Right lobe of liver (tissue), 6 donors: ENCODE measurements around the gene NCKAP5. TPM values are rescaled to one million over a fixed set of nuclear protein-coding genes. Genes with fewer than 3 reads are reported as not detected.

Experiments
- ATAC-seq, 4 donors: fragments of 200-7000 bp; cut with Tn5 transposase; one replicate each; pipeline ENCODE4 v1.9.1; 2020; ENCODE audit warnings: mild to moderate bottlenecking in 4 of 4, moderate library complexity in 4 of 4
- DNase-seq, 3 donors: peaks; one replicate each; pipeline ENCODE4 v3.0.0-alpha.2; 2020
- H3K27ac ChIP-seq, 3 donors: fragments of 200-600 bp; one replicate each; pipeline ENCODE4 v1.8.0; 2022
- H3K27me3 ChIP-seq, 2 donors: fragments of 200-600 bp; one replicate each; pipeline ENCODE4 v1.8.0; 2022
- H3K36me3 ChIP-seq, 4 donors: fragments of 200-600 bp; sonication (generic) in 1 of 4; one replicate each; pipeline versions ENCODE4 v1.5.1 to v1.8.0; 2017 to 2022; ENCODE audit warnings: control low read depth in 1 of 4
- H3K4me1 ChIP-seq, 4 donors: fragments of 200-600 bp; sonication (generic) in 1 of 4; one replicate each; pipeline versions ENCODE4 v1.5.1 to v1.8.0; 2017 to 2022; ENCODE audit warnings: control low read depth in 1 of 4
- H3K4me3 ChIP-seq, 3 donors: fragments of 200-600 bp; one replicate each; pipeline ENCODE4 v1.8.0; 2022
- H3K9me3 ChIP-seq, 4 donors: fragments of 200-600 bp; sonication (generic) in 1 of 4; one replicate each; pipeline versions ENCODE4 v1.5.1 to v1.8.0; 2017 to 2022; ENCODE audit warnings: control low read depth in 1 of 4
- CTCF ChIP-seq, 4 donors: fragments of 200-600 bp in 3 of 4; fragments of 450-650 bp in 1 of 4; IDR thresholded peaks; one replicate each; pipeline versions ENCODE4 v1.5.1 to v1.8.0; 2016 to 2022; ENCODE audit warnings: antibody characterized with exemption in 4 of 4, mild to moderate bottlenecking in 2 of 4
- POLR2A ChIP-seq: fragments of 450-650 bp; IDR thresholded peaks from one replicate; pipeline ENCODE4 v1.6.1; 2017; ENCODE audit warnings: antibody characterized with exemption, mild to moderate bottlenecking
- WGBS: methylation state at CpG from one replicate; pipeline ENCODE4 v1.1.6; 2018; ENCODE audit warnings: low coverage, low lambda C conversion rate; ENCODE audit not compliant: insufficient coverage; ENCODE audit errors: missing lambda C conversion rate; 5-methylcytosine and 5-hydroxymethylcytosine counted together
- intact Hi-C, 2 donors: fragments of 100-400 bp; cut with DNase I; formaldehyde crosslinking; loops; one replicate each; pipeline versions ENCODE4 v1.11.2 to v1.14.1; 2022
- total RNA-seq, 6 experiments: library from RNA; depleted of rRNA in 2 of 6; stranded (reverse); fragments of >200 nt in 2 of 6; fragmentation: NEBNext Ultra II Directional in 3 of 6; extraction: Animal tissue kit (Norgen Biotek cat#: 25700) in 3 of 6; gene quantifications; one replicate each; pipeline versions ENCODE4 v1.1.0 to v1.2.4, GENCODE V29; 2016 to 2023
- donor health status: DM: no; HTN: yes; CAD: no.
- donor health status: DM: no; HTN: no; CAD: no.
- donor health status: DM: no; HTN: no; CAD: no.
- donor health status: DM: no; HTN: yes; CAD: no.
- donor health status: DM: no; HTN: yes; CAD: no.

The NCKAP5 gene
- total RNA-seq, 6 experiments from 2014 or later, result 3.6 to 11.7 (median 6.9) TPM

- TF ChIP-seq POLR2A (no peak), CTCF (IDR thresholded peaks at IDR 0.05) (no peak)
- ATAC-seq (no peak), DNase-seq (no peak)
- WGBS, result 69% methylated on average over 7 of the region's 7 CpGs
- intact Hi-C loops, result no loop called here
- Histone ChIP-seq H3K4me1 (no peaks in the 10 kb centered on the region), H3K9me3 (no peaks in the 10 kb centered on the region), H3K27me3 (no peaks in the 10 kb centered on the region), H3K4me3 (no peak overlapping the region), H3K36me3 (no peaks in the 10 kb centered on the region), H3K27ac (no peak overlapping the region)
Observed at GRCh38 chr2:133293544-133294353, 274.5 kb downstream of the NCKAP5 start.

GRCh38 chr2:133292259-133292658 is 276.0 kb downstream of the NCKAP5 start:
- Histone ChIP-seq H3K27me3 (no peaks in the 10 kb centered on the region), H3K27ac (no peak overlapping the region), H3K9me3 (no peaks in the 10 kb centered on the region), H3K4me1 (no peaks in the 10 kb centered on the region), H3K36me3 (no peaks in the 10 kb centered on the region), H3K4me3 (no peak overlapping the region)
- 77% methylated on average over 2 of the region's 2 CpGs for WGBS
- intact Hi-C loops, result no loop called here
- no peak for TF ChIP-seq CTCF (IDR thresholded peaks at IDR 0.05)
- no peak for TF ChIP-seq POLR2A
- DNase-seq (no peak), ATAC-seq (no peak)

GRCh38 chr2:133287709-133288108 is 280.6 kb downstream of the NCKAP5 start:
- H3K4me3 ChIP-seq, result no peak overlapping the region
- H3K4me1 ChIP-seq, result no peaks in the 10 kb centered on the region
- 35% methylated on average over 2 of the region's 2 CpGs for WGBS
- no peak for TF ChIP-seq CTCF (IDR thresholded peaks at IDR 0.05)
- TF ChIP-seq POLR2A, result no peak
- H3K27ac ChIP-seq, result no peak overlapping the region
- intact Hi-C loops, result no loop called here
- no peaks in the 10 kb centered on the region for H3K27me3 ChIP-seq
- peak in 1 of 4 donors; percentile 14 for ATAC-seq
- no peaks in the 10 kb centered on the region for H3K9me3 ChIP-seq
- no peaks in the 10 kb centered on the region for H3K36me3 ChIP-seq
- DNase-seq, result no peak

- Histone ChIP-seq H3K4me3 (no peak overlapping the region), H3K27ac (no peak overlapping the region), H3K4me1 (no peaks in the 10 kb centered on the region), H3K36me3 (no peaks in the 10 kb centered on the region), H3K9me3 (no peaks in the 10 kb centered on the region), H3K27me3 (no peaks in the 10 kb centered on the region)
- TF ChIP-seq POLR2A (no peak), CTCF (IDR thresholded peaks at IDR 0.05) (no peak)
- DNase-seq (no peak), ATAC-seq (no peak)
- intact Hi-C loops, result no loop called here
- WGBS, result 86% methylated on average over 1 of the region's 1 CpG
Observed at GRCh38 chr2:133286326-133286922, 281.8 kb downstream of the NCKAP5 start.
